Chondrocyte (in vitro differentiated cells): Measurements from ENCODE around the gene EDARADD. TPM values are rescaled to one million over a fixed set of nuclear protein-coding genes. Genes with fewer than 3 reads are reported as not detected.

Experiments used
- DNase-seq: peaks from one replicate; pipeline ENCODE4 v3.0.0; 2021; ENCODE audit warnings: mixed read lengths, low spot score
- H3K27ac Mint-ChIP-seq: one replicate; pipeline ENCODE4 v1.8.0; 2021; ENCODE audit warnings: mild to moderate bottlenecking, moderate library complexity, mixed read lengths; ENCODE audit not compliant: unreplicated experiment
- H3K27me3 Mint-ChIP-seq: 2 replicates; pipeline ENCODE4 v1.8.0; 2021; ENCODE audit warnings: low read depth, mixed read lengths
- H3K36me3 Mint-ChIP-seq: 2 replicates; pipeline ENCODE4 v1.8.0; 2021; ENCODE audit warnings: low read depth, mixed read lengths
- H3K4me1 Mint-ChIP-seq: 2 replicates; pipeline ENCODE4 v1.8.0; 2021; ENCODE audit warnings: low read depth, mild to moderate bottlenecking, mixed read lengths
- H3K4me3 Mint-ChIP-seq: one replicate; pipeline ENCODE4 v1.8.0; 2021; ENCODE audit warnings: mild to moderate bottlenecking, moderate library complexity, mixed read lengths; ENCODE audit not compliant: unreplicated experiment
- H3K9me3 Mint-ChIP-seq: 2 replicates; pipeline ENCODE4 v1.8.0; 2021; ENCODE audit warnings: low read depth, mixed read lengths
- total RNA-seq: library from RNA; stranded (reverse); gene quantifications from 3 replicates; pipeline ENCODE4 v1.2.1, GENCODE V29; 2021
- TF ChIP-seq, protein P1 (sequence below): fragments of 200-600 bp; sonication (generic); IDR thresholded peaks from 2 replicates; pipeline ENCODE4 v1.5.0; 2021; ENCODE audit warnings: antibody characterized with exemption, mild to moderate bottlenecking, moderate library complexity

EDARADD gene
- total RNA-seq, 1 donor from 2014 or later, result 0.40 TPM

DNA sequence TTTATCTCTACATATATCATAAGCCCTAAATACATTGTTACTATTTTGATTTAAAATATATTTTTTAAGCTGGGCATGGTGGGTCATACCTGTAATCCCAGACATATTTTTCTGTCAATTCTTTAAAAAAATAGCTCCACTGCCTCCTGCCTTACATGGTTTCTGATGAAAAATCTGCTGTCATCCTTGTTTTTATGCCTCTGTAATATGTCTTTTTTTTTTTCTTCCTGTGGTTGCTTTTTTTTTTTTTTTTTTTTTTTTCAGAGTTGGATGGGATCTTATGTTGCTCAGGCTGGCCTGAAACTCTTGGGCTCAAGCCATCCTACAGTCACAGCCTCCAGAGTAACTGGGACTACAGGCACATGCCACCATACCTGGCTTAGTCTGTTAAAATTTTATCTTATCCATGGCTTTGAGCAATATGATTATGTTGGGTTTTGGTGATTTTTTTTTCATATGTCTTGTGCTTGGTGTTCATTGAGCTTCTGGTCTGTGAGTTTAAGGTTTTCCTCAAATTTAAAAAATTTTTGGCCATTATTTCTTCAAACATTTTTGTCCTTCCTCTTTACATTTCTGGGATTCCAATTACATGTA is 12.4 kb upstream of the EDARADD start:
- Mint-ChIP-seq H3K36me3 (no peaks in the 10 kb centered on the region), H3K9me3 (peaks cover 16% of the 10 kb centered on the region), H3K4me3 (no peak overlapping the region), H3K4me1 (no peaks in the 10 kb centered on the region), H3K27ac (no peak overlapping the region), H3K27me3 (no peaks in the 10 kb centered on the region)
- DNase-seq, result no peak
- TF ChIP-seq, protein P1, sequence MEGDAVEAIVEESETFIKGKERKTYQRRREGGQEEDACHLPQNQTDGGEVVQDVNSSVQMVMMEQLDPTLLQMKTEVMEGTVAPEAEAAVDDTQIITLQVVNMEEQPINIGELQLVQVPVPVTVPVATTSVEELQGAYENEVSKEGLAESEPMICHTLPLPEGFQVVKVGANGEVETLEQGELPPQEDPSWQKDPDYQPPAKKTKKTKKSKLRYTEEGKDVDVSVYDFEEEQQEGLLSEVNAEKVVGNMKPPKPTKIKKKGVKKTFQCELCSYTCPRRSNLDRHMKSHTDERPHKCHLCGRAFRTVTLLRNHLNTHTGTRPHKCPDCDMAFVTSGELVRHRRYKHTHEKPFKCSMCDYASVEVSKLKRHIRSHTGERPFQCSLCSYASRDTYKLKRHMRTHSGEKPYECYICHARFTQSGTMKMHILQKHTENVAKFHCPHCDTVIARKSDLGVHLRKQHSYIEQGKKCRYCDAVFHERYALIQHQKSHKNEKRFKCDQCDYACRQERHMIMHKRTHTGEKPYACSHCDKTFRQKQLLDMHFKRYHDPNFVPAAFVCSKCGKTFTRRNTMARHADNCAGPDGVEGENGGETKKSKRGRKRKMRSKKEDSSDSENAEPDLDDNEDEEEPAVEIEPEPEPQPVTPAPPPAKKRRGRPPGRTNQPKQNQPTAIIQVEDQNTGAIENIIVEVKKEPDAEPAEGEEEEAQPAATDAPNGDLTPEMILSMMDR, result no peak

DNA sequence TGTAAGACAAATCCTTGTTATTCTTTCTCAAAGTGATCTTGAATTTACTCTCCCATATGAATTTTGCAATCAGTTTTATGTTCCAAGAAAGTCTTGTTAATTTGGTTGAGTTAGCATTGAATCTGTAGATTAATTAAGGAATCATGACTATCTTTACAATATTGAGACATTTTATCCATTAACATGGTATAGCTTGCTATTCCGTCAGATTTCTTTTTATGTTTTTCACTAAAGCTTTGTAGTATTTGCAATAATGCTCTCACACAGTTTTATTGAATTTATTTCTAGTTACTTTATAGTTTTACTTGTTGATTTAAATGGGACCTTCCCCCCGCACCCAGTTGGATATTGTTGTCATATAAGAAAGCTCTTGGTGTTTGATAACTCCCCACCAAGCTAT is 5.8 kb upstream of the EDARADD start:
- TF ChIP-seq, protein P1, result no peak
- H3K36me3 Mint-ChIP-seq, result no peaks in the 10 kb centered on the region
- H3K27ac Mint-ChIP-seq, result no peak overlapping the region
- no peak for DNase-seq
- H3K4me3 Mint-ChIP-seq, result no peak overlapping the region
- H3K9me3 Mint-ChIP-seq, result peaks cover 4% of the 10 kb centered on the region
- H3K27me3 Mint-ChIP-seq, result peaks cover 34% of the 10 kb centered on the region
- H3K4me1 Mint-ChIP-seq, result no peaks in the 10 kb centered on the region

DNA sequence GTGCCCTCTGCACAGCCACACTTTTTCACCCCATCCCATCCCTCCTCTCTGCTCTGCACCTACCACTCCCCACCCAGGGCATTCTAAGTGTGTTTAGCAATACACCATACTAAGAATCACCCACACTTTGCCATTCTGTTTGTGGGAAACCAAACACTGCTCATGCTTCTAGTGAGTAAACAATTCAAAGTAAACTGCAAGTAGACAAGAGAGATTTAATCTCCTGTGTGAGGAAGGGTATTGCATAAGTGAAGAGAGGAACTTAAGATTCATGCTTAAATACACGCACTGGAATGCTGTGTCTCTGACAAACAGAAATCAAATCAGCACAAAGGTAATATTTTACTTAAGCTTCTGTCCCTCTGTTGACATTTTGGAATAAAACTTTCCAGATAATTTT is 4.8 kb upstream of the EDARADD start:
- TF ChIP-seq, protein P1, result no peak
- peaks cover 4% of the 10 kb centered on the region for H3K9me3 Mint-ChIP-seq
- H3K4me3 Mint-ChIP-seq, result no peak overlapping the region
- no peak overlapping the region for H3K27ac Mint-ChIP-seq
- H3K36me3 Mint-ChIP-seq, result no peaks in the 10 kb centered on the region
- H3K4me1 Mint-ChIP-seq, result no peaks in the 10 kb centered on the region
- no peak for DNase-seq
- peaks cover 41% of the 10 kb centered on the region for H3K27me3 Mint-ChIP-seq

DNA sequence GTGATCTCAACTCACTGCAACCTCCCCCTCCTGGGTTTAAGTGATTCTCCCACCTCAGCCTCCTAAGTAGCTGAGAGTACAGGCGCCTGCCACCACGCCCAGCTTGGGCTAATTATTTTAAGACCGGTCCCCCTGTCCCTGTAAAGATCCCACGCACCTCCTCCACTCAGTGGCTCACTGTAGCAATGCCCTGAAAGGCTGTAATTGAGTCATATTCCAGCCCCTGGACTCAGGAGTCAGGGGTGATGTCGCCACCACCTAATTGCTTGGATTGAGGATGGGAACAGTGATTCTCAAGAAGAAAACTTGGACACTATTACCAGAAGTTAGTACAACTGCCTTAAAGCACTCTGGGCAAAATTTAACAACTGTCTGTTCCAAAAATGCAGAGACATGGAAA is 3.1 kb upstream of the EDARADD start:
- no peak for DNase-seq
- H3K4me1 Mint-ChIP-seq, result peaks cover 6% of the 10 kb centered on the region
- peaks cover 4% of the 10 kb centered on the region for H3K9me3 Mint-ChIP-seq
- H3K4me3 Mint-ChIP-seq, result no peak overlapping the region
- peaks cover 46% of the 10 kb centered on the region for H3K27me3 Mint-ChIP-seq
- no peaks in the 10 kb centered on the region for H3K36me3 Mint-ChIP-seq
- TF ChIP-seq, protein P1, result no peak
- H3K27ac Mint-ChIP-seq, result no peak overlapping the region

DNA sequence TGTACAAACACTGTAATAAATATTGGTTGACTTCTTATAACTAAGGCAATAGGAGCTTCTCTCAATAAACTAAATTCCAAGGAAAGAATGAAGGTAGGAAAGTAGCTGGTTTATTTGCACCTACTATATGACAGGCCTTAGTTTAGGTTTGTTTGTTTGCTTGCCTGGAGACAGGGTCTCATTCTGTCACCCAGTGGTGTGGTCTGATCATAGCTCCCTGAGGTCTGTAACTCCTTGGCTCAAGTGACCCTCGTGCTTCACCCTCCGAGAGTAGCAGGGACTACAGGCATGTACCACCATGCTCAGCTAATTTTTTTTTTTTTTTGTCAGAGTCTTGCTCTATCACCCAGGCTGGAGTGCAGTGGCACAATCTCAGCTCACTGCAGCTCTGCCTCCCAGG is 1.9 kb upstream of the EDARADD start:
- no peak overlapping the region for H3K27ac Mint-ChIP-seq
- peaks cover 51% of the 10 kb centered on the region for H3K27me3 Mint-ChIP-seq
- TF ChIP-seq, protein P1, result no peak
- H3K4me1 Mint-ChIP-seq, result peaks cover 9% of the 10 kb centered on the region
- peaks cover 4% of the 10 kb centered on the region for H3K9me3 Mint-ChIP-seq
- H3K36me3 Mint-ChIP-seq, result no peaks in the 10 kb centered on the region
- no peak for DNase-seq
- no peak overlapping the region for H3K4me3 Mint-ChIP-seq
